Cerebellar nuclear complex (tissue), 1 donor: ENCODE data around the gene CMIP.
"Not testable (repeated sequence)": the region's sequence is repeated elsewhere in the genome, so short reads cannot be mapped to it uniquely, and the experiment has no call there.

ENCODE experiments used
- DNase-seq, 2 experiments: peaks; one replicate each; lab custom pipeline; 2025; lab: John Stamatoyannopoulos, UW

CMIP gene

DNA sequence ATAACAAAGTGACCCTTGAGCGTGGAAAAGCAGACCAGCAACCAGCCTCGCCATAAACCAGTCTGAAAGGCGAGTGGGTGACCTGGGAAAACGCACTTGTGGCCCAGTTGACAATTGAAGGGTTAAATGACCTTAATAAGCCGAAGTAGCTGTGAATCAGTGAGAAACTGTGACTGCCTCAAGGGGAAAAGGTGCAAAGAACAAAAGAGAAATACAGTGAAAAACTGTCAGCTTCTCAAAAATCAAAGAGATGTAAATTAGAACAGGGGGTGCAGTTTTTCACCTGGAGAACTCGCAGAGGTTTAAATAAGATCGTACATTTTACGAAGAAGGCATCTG is 124.1 kb downstream of the CMIP start:
- DNase-seq: no peak

- DNase-seq: no peak
These were observed 124.9 kb downstream of the CMIP start for GRCh38 chr16:81569361-81570034.

DNA sequence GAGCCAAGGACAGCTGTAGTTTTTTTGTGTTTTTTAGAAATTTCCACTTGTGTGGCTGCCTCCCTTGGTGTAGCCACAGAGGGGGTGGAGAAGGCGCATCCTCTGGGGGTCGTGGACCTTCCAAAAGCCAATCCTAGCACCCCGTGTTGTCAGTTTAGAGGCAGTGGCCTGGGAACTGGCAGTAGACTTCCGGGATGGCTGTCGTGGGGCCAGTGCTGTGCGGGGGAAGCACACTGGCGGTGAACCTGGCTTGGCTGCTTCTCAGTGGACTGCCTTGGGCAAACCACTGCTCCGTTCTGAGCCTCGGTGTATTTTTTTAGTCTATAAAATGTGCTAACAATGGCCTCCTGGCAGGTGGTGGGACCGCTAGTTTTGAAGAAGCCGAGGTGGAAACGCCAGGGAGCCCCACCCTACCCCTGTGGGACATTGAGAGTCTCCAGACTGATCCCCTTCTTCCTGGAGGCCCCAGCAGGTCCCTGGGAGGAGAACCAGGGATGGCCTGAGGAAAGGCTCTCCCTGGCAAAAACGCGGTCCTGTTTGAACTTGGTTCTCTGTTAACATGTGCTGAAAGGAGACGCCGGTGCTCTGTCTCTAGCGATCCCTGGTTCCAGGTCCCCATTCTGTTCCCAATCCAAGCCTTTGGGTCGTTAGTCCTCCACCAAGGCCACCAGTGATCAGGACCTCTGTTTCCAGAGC is 125.7 kb downstream of the CMIP start:
- no peak for DNase-seq

GRCh38 chr16:81571175-81571574 is 126.6 kb downstream of the CMIP start:
- no peak for DNase-seq

DNA sequence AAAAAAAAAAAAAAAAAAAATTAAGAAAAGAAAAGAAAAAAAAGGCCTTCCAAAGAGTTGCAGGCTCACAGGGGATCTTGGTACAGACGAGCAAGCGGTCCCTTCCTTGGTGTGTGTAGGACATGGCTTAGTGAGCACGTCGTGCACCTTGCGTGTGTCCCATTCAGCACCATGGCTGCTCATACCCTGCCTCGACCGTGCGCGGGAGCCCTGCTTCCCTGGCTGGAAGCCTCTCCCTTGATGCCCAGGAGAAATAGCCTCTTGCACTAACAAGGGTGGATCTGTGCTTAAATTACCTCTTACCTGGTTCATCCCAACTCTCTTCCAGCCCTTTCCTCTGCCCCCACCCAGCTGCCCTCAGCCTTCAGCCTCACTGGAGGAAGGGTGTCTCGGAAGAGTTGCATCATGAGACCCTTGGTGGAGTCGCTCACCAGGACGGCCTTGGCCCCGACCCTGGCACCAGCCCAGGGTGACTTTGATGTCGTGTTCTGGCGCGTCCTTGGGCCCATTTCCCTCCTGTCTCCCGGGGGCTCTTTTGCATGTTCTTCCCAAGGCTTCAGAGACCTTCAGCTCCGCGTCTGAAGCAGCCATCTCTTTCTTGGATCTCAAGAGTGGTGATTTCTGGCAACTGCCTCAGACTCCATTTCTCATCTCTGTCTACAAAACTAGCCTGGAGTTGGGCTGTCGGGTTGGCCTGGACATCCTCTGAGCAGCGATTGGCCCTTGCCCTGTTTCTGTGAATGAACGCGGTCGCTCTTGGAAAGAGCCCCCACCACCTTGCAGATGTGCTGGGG is 127.2 kb downstream of the CMIP start:
- DNase-seq: no peak

DNA sequence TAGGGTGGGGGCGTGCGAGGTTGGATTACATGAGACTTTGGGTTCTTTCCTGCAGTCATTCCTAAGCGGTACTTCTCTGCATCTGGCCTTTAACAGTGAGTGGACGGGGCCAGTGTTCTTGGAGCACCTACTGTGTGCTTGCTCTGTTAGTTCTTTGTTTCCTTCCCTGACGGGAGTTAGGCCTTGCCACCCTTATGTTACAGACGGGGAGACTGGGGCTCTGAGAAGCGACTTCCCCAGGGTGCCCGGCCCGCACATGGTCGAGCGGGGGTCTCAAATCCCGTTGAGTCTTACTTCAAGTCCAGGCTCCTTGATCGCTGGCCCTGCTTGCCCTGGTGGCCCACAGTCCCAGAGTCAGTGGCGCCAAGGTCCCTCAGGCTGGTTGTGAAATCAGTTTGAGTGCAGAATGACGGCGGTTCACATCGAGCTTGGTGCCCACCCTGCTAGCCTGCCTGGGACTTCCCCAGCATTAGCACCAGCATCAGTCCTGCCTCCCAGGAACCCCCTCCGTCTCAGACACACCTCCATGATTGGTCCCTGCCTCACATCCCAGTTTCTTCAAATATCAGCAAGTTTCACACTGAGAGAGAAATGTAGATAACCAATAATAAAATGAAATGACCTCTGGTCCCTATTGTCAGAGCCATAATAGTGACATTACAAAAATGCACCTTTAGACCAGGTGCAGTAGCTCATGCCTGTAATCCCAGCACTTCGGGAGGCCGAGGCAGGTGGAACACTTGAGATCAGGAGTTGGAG is 128.0 kb downstream of the CMIP start:
- no peak for DNase-seq

GRCh38 chr16:81573533-81574020 is 129.0 kb downstream of the CMIP start:
- DNase-seq: no peak

DNA sequence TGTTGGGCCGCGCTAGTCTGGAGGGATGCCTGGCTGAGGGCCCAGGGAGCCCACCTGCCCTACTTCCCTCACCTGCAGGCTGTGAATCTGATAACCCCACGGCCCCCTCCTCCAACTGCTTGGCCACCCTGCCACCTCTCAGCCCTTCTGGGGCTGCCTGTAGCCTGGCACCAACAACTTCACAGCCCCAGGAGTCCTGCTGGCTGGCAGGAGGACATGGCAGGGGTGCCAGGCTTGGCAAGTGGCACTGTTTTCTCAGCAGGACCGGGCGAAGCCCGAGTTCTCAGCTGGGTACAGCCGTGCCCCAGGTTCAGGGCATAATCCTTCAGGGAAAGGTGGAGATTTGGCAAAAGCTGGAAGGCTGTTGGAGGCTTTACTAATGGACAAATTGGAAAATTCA is 129.6 kb downstream of the CMIP start:
- no peak for DNase-seq

- DNase-seq: no peak
These were observed 130.7 kb downstream of the CMIP start for GRCh38 chr16:81575307-81575706.

DNA sequence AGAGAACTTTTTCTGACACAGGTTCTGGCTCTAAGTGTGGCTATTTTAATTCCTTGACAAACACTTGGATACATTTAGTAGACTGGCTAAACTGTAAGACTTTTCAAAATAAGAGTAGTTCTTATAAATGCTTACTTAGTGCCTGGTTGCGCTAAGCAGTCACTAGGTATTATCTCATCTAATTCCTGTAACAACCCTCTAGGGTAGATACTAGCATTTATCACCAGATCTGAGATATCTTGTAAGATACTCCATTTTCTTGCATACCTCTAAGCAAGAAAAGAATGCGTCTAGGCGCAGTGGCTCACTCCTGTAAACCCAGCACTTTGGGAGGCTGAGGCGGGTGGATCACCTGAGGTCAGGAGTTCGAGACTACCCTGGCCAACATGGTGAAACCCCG is 131.2 kb downstream of the CMIP start:
- DNase-seq: no peak

DNA sequence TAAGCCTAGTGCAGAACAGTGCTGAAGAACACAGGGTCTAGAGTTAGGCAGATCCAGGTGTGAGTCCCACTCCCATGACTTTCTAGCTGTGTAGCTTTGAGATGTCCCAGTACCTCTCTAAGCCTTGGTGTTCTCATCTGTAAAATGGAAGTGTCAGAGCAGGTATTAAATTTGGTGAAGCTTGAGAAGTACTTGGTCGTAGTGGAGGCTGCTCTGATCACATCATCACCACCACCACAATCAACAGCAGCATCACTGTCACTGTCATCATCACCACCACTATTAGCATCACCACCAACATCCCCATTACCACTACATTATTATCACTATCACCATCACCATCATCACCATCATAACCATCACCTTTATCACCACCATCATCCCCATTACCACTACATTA is 132.1 kb downstream of the CMIP start:
- DNase-seq: no peak

DNA sequence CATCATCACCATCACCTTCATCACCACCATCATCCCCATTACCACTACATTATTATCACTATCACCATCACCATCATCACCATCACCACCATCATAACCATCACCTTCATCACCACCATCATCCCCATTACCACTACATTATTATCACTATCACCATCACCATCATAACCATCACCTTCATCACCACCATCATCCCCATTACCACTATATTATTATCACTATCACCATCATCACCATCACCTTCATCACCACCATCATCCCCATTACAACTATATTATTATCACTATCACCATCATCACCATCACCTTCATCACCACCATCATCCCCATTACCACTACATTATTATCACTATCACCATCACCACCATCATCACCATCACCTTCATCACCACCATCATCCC is 132.7 kb downstream of the CMIP start:
- not testable (repeated sequence) for DNase-seq

- no peak for DNase-seq
These were observed 133.5 kb downstream of the CMIP start for GRCh38 chr16:81578076-81578475.

- no peak for DNase-seq
These were observed 134.2 kb downstream of the CMIP start for GRCh38 chr16:81578636-81579413.

DNA sequence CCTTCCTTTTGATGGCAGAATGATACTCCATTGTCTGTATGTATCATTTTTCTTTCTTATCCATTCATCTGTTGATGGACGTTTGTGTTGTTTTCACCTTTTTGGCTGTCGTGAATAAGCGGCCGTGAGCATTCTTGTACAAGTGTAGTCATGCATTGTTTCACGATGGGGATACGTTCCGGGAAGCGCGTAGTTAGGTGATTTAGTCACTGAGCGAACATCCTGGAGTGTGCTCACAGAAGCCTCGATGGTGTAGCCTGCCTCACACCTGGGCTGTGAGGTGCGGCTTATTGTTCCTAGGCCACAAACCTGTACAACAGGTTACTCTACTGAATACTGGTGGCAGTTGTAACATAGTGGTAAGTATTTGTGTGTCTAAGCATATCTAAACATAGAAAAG is 136.5 kb downstream of the CMIP start:
- DNase-seq: no peak

DNA sequence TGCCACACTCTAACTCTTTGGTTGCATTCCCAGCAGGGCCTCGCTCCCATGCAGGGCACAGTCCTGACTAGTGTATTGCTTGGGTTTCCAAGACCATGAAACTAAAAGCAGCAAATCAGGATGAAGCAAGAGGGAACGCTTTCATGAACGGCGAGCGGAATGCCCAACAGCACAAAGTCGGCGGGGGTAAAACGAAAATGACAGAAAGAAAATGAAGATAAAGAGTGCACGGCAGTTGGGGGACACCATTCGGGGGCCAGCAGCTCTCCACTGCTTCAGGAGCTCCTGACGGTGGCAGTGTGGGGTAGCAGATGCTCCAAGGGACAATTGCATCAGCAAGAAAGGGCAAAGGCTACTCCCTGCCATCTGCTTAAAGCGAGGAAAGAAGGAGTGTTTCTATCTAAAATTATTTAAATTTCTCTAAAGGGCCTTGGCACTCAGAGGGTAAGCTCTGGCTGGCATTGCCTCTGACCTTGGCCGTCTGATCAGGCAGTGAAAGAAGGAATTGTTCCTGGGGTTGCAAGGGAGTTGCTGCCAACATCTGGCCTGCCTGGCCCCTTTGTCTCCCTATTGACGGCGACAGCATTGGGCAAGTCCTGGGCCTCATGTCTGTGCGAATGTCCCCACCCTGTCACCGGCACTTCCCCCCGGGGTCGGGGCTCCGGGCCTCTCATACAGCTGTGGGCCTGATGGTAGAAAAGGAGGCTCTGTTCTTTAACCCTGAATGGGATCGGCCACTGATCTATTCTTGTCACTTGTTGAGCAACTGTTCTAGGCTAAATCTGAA is 138.2 kb downstream of the CMIP start:
- DNase-seq: no peak

DNA sequence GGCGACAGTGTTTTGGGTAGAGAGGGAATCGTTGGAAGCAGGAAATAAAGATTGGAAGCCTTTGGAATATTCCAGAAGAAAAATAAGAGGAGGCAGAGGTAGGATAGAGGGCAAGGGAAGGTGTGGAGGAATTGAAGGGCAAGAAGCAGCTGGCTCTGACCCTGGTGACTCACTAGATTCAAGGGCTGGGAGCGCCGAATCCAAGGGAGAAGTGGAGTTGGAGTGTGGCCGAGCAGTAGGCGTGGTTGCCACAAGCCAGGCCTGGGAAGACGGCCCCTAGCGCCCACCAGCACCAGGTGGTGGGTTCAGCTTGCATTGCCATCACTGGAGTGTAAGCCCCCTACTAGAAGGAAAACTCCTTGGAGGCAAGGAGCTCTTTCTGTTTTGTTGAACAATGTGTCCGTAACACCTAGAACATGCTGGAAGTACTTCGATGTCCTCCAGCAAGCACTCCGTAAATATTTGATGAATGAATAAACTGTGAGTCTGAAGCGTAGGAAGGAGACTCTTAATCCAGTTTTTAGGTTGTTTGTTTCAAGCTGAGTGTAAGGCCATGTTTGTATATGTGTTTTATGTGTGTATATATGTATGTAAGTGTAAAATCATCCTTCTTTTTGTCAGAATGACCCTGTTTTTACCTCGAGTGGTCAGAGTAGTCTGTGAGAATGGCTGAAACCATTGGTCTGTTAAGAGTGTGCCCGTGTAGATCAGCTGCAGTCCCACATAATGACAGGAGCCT is 139.5 kb downstream of the CMIP start:
- DNase-seq: no peak

DNA sequence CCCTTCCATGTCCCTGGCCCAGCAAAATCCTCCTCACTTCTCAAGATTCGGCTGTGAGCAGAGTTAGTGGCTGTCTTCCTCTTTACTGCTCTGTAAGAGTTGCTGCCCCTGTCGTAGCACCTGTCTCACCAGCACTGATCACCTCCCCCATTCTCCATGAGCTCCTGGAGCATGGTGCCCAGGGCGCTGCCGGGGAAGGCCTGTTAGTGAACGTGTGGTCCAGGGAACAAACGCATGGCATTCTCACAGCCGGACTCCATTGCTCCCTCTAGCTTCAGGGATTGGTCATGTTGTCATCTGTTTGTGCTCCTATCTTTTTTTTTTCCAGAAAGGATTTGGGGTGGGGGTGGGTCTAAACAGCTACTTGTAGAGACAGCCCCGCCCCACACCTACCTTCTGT is 141.2 kb downstream of the CMIP start:
- no peak for DNase-seq

GRCh38 chr16:81586417-81586816 is 141.8 kb downstream of the CMIP start:
- no peak for DNase-seq
